HepG2 (cell line): Measurements from ENCODE around the gene ATP2B3. TPM values are rescaled to one million over a fixed set of nuclear protein-coding genes. Genes with fewer than 3 reads are reported as not detected.

ENCODE experiments used
- ATAC-seq: fragments of 200-7000 bp; cut with Tn5 transposase; 3 replicates; pipeline ENCODE4 v1.9.1; 2020; ENCODE audit warnings: mild to moderate bottlenecking, moderate library complexity
- BruUV-seq: library from RNA; stranded (reverse); fragments of 400-500 nt; replicated peaks from 2 replicates; lab custom pipeline; 2021; lab: Mats Ljungman, UMichigan
- CTCF ChIA-PET: fragments of 300-600 bp; formaldehyde crosslinking; extraction: SDS; loops from one replicate; lab custom pipeline; 2021; ENCODE audit warnings: low total read pairs, inconsistent platforms, low intra/inter-chr PET ratio; lab: Yijun Ruan, JAX
- POLR2A ChIA-PET: fragments of 350-600 bp; sonication (Branson Sonifier 250); formaldehyde crosslinking; loops from one replicate; lab custom pipeline; 2020; ENCODE audit warnings: antibody characterized with exemption, inconsistent platforms; lab: Yijun Ruan, JAX
- DNase-seq: peaks from one replicate; pipeline ENCODE4 v3.0.0-alpha.2; 2015; ENCODE audit warnings: low spot score
- FAIRE-seq: peaks from 3 replicates; lab custom pipeline; 2011; peaks lifted over from hg19 to GRCh38; lab: Jason Lieb, UNC
- H2AFZ ChIP-seq: one replicate; pipeline ENCODE4 v1.6.1; 2011; ENCODE audit warnings: low read length, inconsistent platforms
- H3K27ac ChIP-seq: fragments of 300-600 bp; 3 replicates; pipeline ENCODE4 v1.8.0; 2011; ENCODE audit warnings: mixed run types, mild to moderate bottlenecking, mixed read lengths, low read length, inconsistent platforms; ENCODE audit not compliant: insufficient read depth; ENCODE audit errors: extremely low read length
- H3K27me3 ChIP-seq, 2 experiments: fragments of 200-600 bp in 1 of 2; 2 replicates in 1 of 2; 3 replicates in 1 of 2; pipeline versions ENCODE4 v1.6.0 to v1.8.0; 2011; ENCODE audit warnings: low read length in 2 of 2, mild to moderate bottlenecking in 2 of 2, moderate library complexity in 2 of 2, inconsistent platforms in 1 of 2; ENCODE audit not compliant: insufficient read depth in 2 of 2, control insufficient read depth in 1 of 2
- H3K36me3 ChIP-seq, 2 experiments: fragments of 200-600 bp in 1 of 2; replicated peaks in 1 of 2; 2 replicates in 1 of 2; 3 replicates in 1 of 2; pipeline versions ENCODE4 v1.5.1 to v1.8.0; 2011; ENCODE audit warnings: low read length in 2 of 2, inconsistent platforms in 1 of 2; ENCODE audit not compliant: insufficient read depth in 2 of 2, control insufficient read depth in 1 of 2
- H3K4me1 ChIP-seq: 2 replicates; pipeline ENCODE4 v1.5.1; 2012; ENCODE audit warnings: low read length, inconsistent platforms; ENCODE audit not compliant: insufficient read depth
- H3K4me2 ChIP-seq: 2 replicates; pipeline ENCODE4 v1.6.0; 2011; ENCODE audit warnings: low read depth, low read length, inconsistent platforms
- H3K4me3 ChIP-seq, 3 experiments: fragments of 200-600 bp in 1 of 3; sonication (generic), shearing (Covaris generic) in 1 of 3; replicated peaks in 1 of 3; 2 replicates each; pipeline ENCODE4 v1.5.1; 2011 to 2016; ENCODE audit warnings: low read length in 3 of 3, inconsistent platforms in 2 of 3, low read depth in 2 of 3, mild to moderate bottlenecking in 2 of 3, control low read depth in 1 of 3, mixed read lengths in 1 of 3; ENCODE audit not compliant: insufficient read depth in 1 of 3
- H3K79me2 ChIP-seq: one replicate; pipeline ENCODE4 v1.6.1; 2011; ENCODE audit warnings: low read length, inconsistent platforms; ENCODE audit not compliant: insufficient read depth
- H3K9ac ChIP-seq: 2 replicates; pipeline ENCODE4 v1.6.0; 2011; ENCODE audit warnings: mild to moderate bottlenecking, low read depth, low read length, inconsistent platforms; ENCODE audit not compliant: insufficient read depth
- H3K9me3 ChIP-seq: 2 replicates; pipeline ENCODE4 v1.5.1; 2012; ENCODE audit warnings: mild to moderate bottlenecking, low read length
- H4K20me1 ChIP-seq: 2 replicates; pipeline ENCODE4 v1.6.0; 2011; ENCODE audit warnings: inconsistent platforms, mild to moderate bottlenecking, low read length, moderate library complexity; ENCODE audit not compliant: insufficient read depth
- BRD4 ChIP-seq: sonication (generic); formaldehyde crosslinking; IDR thresholded peaks from 2 replicates; pipeline ENCODE4 v1.4.0; 2020; ENCODE audit warnings: missing genetic modification reagents
- GLMP ChIP-seq: sonication (generic); formaldehyde crosslinking; IDR thresholded peaks from 2 replicates; pipeline ENCODE4 v1.9.0; 2021; ENCODE audit warnings: missing genetic modification reagents, mild to moderate bottlenecking, borderline replicate concordance
- NR2F6 ChIP-seq, 2 experiments: IDR thresholded peaks; 2 replicates each; pipeline ENCODE4 v1.6.1; 2016; ENCODE audit warnings: antibody characterized with exemption in 1 of 2, mild to moderate bottlenecking in 1 of 2
- POLR2AphosphoS2 ChIP-seq: IDR thresholded peaks from 2 replicates; pipeline ENCODE4 v1.6.1; 2011; ENCODE audit warnings: low read depth, low read length, improper control_type of control experiment
- TCF7L2 ChIP-seq: IDR thresholded peaks from 2 replicates; pipeline ENCODE4 v1.6.1; 2011; ENCODE audit warnings: mild to moderate bottlenecking, low read depth, low read length, moderate library complexity
- U2AF2 ChIP-seq: fragments of 200-400 bp; formaldehyde crosslinking; IDR thresholded peaks from 2 replicates; pipeline ENCODE4 v1.6.1; 2017; ENCODE audit warnings: low read depth, mild to moderate bottlenecking, low read length
- ZBTB42 ChIP-seq: sonication (generic); formaldehyde crosslinking; IDR thresholded peaks from 2 replicates; pipeline ENCODE4 v1.5.0; 2020; ENCODE audit warnings: mild to moderate bottlenecking, missing genetic modification reagents
- ZNF234 ChIP-seq: sonication (generic); formaldehyde crosslinking; conservative IDR thresholded peaks from 2 replicates; pipeline ENCODE4 v1.5.1; 2020; ENCODE audit warnings: mild to moderate bottlenecking, missing genetic modification reagents
- ZNF264 ChIP-seq: sonication (generic); formaldehyde crosslinking; IDR thresholded peaks from 2 replicates; pipeline ENCODE4 v1.4.0; 2020; ENCODE audit warnings: missing genetic modification reagents
- ZNF614 ChIP-seq: IDR thresholded peaks from 2 replicates; pipeline ENCODE4 v1.6.1; 2018; ENCODE audit warnings: missing biosample characterization, missing genetic modification reagents, inconsistent platforms, borderline replicate concordance
- WGBS: methylation state at CpG from one replicate; pipeline ENCODE4 v1.1.6; 2017; ENCODE audit warnings: low lambda C conversion rate; 5-methylcytosine and 5-hydroxymethylcytosine counted together
- in situ Hi-C: cut with HindIII; loops from 2 replicates; pipeline ENCODE4 v1.10.0; 2017; ENCODE audit warnings: low pct_unique_long_range_greater_than_20kb; ENCODE audit not compliant: extremely low pct_ligation_motif_present
- intact Hi-C: fragments of 100-400 bp; cut with micrococcal nuclease; formaldehyde crosslinking; loops from one replicate; pipeline ENCODE4 v1.10.0; 2022; ENCODE audit not compliant: unreplicated experiment
- polyA plus RNA-seq, 8 experiments: library from polyadenylated mRNA; depleted of rRNA in 3 of 8; stranded (reverse) in 7 of 8; unstranded in 1 of 8; fragments of >200 nt; fragmentation: Illumina TruSeq in 4 of 8; extraction: Trizol in 4 of 8; gene quantifications; 2 replicates each; pipeline versions ENCODE4 v1.2.1 to v1.2.3, GENCODE V29; 2011 to 2016; ENCODE audit warnings: low read depth in 4 of 8, missing spikeins in 1 of 8, mixed read lengths in 1 of 8; ENCODE audit not compliant: insufficient read depth in 1 of 8
- total RNA-seq, 5 experiments: library from RNA; depleted of rRNA; stranded (reverse); fragments of >200 nt; fragmentation: Illumina TruSeq; extraction: Trizol; gene quantifications; 2 replicates each; pipeline ENCODE4 v1.2.3, GENCODE V29; 2016; ENCODE audit warnings: low read depth in 1 of 5
- TF ChIP-seq, protein P1 (sequence below): sonication (generic); formaldehyde crosslinking; IDR thresholded peaks from 2 replicates; pipeline ENCODE4 v1.5.0; 2020; ENCODE audit warnings: missing genetic modification reagents

ATP2B3 gene
- total and polyA plus RNA-seq, 2 of the 13 experiments (the other 11 are each of a cell fraction or from before 2014, with no cell fraction given) = not detected

GRCh38 chrX:153496590-153496959 is 20.9 kb upstream of the ATP2B3 start:
- WGBS = 30% methylated on average over 2 of the region's 8 CpGs
- no peak overlapping the region for H2AFZ ChIP-seq
- in situ Hi-C loops = no loop called here

DNA sequence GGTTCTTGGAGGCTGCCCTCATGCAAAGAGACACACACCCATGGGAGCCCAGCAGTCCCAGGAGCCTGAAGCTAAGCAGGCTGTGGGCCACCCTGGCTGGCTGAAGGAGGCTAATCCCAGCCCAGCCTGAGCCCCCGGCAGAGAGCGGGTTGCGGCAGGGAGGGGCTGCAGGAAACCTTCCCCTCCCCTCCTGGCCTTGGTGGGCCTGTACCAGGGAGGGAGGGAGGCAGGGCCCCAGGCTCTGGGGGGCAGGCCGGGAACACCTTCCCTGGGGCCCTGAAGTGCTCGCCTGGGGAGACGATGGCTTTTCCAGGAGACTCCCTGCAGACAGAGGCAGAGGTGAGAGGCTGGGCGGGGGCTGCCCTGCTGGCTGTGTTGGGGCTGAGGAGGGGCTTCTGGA is 19.0 kb upstream of the ATP2B3 start:
- H4K20me1 ChIP-seq = no peaks in the 10 kb centered on the region
- no peak overlapping the region for H3K9ac ChIP-seq
- FAIRE-seq = no peak
- intact Hi-C loops (no loop called here), in situ Hi-C loops (no loop called here)
- no peak overlapping the region for H3K27ac ChIP-seq
- H3K4me2 ChIP-seq = no peak overlapping the region
- DNase-seq = no peak
- H3K27me3 ChIP-seq = 0 out of 5 replicates have a peak, but pooled peaks cover 1 to 2% of the 10 kb centered on the region in 2 experiments
- peaks cover 21% of the 10 kb centered on the region for H3K4me1 ChIP-seq
- no peak for ATAC-seq
- CTCF ChIA-PET = no interaction called here
- no TSS peak for BruUV-seq
- H3K9me3 ChIP-seq = no peaks in the 10 kb centered on the region
- no peak overlapping the region for H3K4me3 ChIP-seq
- TF ChIP-seq TCF7L2 (no peak), GLMP (no peak)
- H3K36me3 ChIP-seq = no peaks in the 10 kb centered on the region
- H2AFZ ChIP-seq = no peak overlapping the region
- POLR2A ChIA-PET = no interaction called here
- H3K79me2 ChIP-seq = no peaks in the 10 kb centered on the region
- WGBS = no CpG with 5 or more reads among the region's 7 CpGs

More at GRCh38 chrX:153496590-153496959, 20.9 kb upstream of the ATP2B3 start:
- H3K36me3 ChIP-seq = no peaks in the 10 kb centered on the region
- TF ChIP-seq ZNF614 (CRISPR knock-in tag) = no peak
- TF ChIP-seq POLR2AphosphoS2 = no peak
- TF ChIP-seq, protein P1, sequence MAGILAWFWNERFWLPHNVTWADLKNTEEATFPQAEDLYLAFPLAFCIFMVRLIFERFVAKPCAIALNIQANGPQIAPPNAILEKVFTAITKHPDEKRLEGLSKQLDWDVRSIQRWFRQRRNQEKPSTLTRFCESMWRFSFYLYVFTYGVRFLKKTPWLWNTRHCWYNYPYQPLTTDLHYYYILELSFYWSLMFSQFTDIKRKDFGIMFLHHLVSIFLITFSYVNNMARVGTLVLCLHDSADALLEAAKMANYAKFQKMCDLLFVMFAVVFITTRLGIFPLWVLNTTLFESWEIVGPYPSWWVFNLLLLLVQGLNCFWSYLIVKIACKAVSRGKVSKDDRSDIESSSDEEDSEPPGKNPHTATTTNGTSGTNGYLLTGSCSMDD = no peak
- no peak for TF ChIP-seq BRD4 (CRISPR knock-in tag)
- TF ChIP-seq ZNF264 (CRISPR knock-in tag) = no peak
- no peak for TF ChIP-seq NR2F6 (IDR thresholded peaks at IDR 0.05)
- no peak for TF ChIP-seq NR2F6 (CRISPR knock-in tag; IDR thresholded peaks at IDR 0.05)
- TF ChIP-seq ZBTB42 (CRISPR knock-in tag) = no peak
- no peak for TF ChIP-seq U2AF2
- no peak for TF ChIP-seq ZNF234 (CRISPR knock-in tag)
- no peak for DNase-seq
- intact Hi-C loops = no loop called here
- CTCF ChIA-PET = no interaction called here
- BruUV-seq = no TSS peak
- FAIRE-seq = no peak
- peaks cover 37% of the 10 kb centered on the region for H3K4me1 ChIP-seq
- H3K4me3 ChIP-seq = no peak overlapping the region
- H3K27me3 ChIP-seq = 0 out of 5 replicates have a peak, but pooled peaks cover 1 to 6% of the 10 kb centered on the region in 2 experiments
- POLR2A ChIA-PET = no interaction called here
- no peak for ATAC-seq
- no peak overlapping the region for H3K4me2 ChIP-seq
- H3K9ac ChIP-seq = no peak overlapping the region
- no peaks in the 10 kb centered on the region for H3K79me2 ChIP-seq
- H4K20me1 ChIP-seq = no peaks in the 10 kb centered on the region
- no peaks in the 10 kb centered on the region for H3K9me3 ChIP-seq
- no peak overlapping the region for H3K27ac ChIP-seq
